Amniotic epithelial cell (primary cell): ENCODE measurements around the gene UBE2L5.

Experiments used
- DNase-seq: peaks from one replicate; pipeline ENCODE4 v3.0.0-alpha.2; 2010; ENCODE audit warnings: low read depth

Gene UBE2L5

GRCh38 chr13:30422054-30422839 is at the start of gene UBE2L5:
Gene UBE2L5 (plus strand): TSS chr13:30422493. CDS start chr13:30427991, 5,498 bp downstream.
- DNase-seq: peak; percentile 84

DNA sequence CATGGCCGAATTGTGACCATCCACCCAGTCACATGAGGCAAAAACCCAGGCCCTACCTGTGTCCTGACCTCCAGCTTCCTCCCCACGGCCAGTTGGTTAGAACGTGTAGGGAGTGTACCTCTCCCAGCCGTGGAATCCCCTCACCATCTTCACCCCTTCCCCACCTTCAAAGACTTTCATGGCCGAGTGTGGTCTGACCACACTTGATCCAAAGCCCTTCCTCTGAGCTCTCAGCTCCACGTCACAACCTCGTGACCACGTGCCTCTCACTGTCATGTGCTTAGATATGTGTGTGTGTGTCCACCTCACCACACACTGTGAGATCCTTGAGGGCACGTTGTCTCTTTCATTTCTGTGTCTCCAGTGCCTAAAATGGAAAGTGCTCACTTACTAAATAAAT is 48.6 kb upstream of the UBE2L5 start:
- DNase-seq: no peak

- no peak for DNase-seq
Observed at GRCh38 chr13:30375265-30375835, 46.9 kb upstream of the UBE2L5 start.

DNA sequence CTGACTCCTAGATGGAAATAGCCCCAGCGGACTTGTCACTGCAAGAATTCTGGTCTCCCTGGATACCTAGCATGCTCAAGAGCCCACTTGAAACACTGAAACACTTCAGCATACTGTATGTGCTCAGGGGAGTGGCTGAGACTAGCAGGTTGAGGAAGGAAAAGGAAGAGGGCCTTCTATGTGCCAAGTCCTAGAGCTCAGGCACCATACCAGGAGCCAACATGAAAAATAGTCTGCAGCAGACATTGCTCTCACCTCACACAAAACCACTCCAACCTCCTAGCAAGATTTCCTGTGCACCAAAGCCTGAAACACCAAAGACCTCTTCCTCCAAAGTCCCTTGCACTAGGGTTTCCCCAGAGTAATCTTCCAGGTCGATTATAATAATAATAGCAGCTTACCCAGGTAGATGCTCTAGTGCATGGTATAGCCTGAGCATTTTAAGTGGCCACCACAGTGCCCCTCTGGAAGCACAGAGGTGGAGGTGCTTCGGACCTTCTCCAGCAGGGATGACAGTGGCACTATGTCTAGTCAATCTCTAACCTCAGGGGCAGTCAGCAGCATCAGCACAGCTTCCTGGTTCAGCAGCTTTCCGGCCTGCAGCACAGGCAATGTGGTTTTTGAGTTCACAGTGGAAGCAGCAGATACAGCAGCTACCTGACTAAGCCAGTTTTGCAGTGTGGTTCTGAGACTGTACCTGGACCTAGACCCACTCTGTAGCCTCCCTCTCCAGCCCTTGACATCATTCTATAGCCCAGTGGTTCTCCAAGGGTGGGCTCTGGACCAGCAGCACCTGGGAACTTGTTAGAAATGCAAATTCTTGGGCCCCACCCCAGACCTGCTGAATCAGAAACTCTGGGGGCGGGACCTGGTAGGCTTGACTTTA is 45.6 kb upstream of the UBE2L5 start:
- DNase-seq: no peak

DNA sequence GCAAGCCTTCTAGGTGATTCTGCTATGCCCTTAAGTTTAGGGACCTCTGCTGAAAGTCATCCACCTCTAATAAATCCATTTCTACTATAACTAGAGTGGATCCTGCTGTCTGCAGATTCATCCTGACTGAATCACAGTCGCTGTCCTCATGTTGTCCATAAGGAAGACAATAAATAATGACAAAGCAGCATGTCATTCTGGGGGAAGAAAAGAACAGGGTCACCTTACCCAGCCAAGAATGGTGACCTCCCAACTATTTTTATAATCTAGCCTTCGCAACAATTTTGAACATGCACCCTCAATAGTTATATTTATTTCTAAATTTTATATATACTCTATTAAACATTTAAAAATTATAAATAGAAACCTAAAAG is 45.0 kb upstream of the UBE2L5 start:
- no peak for DNase-seq

DNA sequence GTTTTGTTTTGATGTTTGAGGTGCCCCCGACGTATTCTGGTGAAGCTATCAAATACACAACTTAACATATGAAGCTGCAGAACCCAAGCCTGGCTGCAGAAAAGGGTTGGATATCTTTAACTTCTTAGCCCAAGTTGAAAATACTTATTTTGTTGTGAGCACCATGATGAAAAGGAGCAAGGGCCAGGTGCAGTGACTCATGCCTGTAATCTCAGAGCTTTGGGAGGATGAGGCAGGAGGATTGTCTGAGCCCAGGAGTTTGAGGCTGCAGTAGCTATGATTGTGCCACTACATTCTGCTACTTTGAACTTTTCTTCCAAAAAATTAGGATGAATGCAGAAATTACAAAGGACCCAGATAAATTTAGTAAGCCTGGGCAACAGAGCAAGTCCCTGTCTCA is 44.1 kb upstream of the UBE2L5 start:
- DNase-seq: no peak

DNA sequence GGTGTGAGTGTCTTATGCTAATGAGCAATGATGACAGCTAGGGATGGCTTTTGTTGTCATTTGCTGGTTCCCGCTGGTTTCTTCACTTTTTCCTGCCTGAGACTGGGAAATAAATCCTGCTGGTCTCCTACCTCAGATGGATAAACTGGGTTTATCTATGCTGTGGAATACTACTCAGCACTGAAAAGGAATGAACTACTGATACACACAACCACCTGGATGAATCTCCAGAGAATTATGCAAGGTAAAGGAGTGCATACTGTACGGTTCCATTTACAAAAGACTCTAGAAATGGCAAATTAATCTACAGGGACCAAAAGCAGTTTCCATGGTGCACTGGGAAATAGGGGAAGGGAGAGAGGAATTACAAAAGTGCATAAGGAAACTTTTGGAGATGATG is 41.2 kb upstream of the UBE2L5 start:
- no peak for DNase-seq

DNA sequence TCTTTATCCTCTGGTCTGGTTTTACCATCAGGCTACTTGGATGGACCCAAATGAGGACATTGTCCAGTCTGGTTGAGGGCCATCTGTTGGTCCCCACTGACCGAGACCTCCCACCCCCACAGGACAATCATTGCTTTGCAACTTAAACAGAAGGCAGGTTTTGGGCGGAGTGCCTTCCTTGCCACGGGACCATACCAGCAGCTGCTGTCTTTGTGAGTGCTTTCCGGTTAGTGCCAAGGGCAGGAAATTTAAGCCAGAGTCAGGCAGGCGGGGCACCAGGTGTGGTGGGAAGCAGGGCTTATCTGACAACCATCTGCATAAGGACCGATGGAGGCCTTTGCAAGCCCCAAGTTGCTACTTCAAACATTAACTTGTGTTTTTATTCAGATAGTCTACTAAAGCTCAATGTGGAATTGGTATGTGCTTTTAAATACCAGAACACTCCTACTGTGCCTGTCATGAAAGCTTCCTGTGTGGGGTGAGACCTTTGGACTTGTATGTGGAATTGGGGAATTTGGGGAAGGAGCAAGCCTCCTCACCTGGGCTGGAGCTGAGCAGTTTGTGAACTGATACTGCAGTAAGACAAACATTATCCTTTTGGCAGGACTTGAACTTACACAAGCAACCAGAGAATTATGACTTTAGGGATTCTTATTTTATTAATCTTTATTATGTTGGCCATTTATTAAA is 39.3 kb upstream of the UBE2L5 start:
- DNase-seq: no peak

GRCh38 chr13:30388406-30389283 is 33.6 kb upstream of the UBE2L5 start:
- peak; percentile 83 for DNase-seq

GRCh38 chr13:30391956-30392680 is 30.2 kb upstream of the UBE2L5 start:
- no peak for DNase-seq

DNA sequence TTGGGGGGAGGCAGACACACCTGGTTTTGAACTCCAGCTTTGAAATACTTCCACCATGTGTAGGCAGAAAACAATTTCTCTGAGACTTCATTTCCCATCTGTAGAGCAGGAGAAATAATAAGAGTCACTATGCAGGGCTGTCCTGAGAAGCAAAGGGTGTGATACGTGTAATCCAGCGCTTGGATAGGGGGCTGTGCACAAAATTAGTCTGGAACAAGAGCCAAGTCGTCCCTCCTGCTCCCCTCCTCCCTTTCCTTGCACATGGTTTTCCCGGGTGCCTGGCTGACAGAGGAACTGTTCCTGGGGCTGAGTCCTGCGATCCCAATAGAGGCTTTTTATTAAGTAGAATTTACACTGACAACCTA is 29.6 kb upstream of the UBE2L5 start:
- DNase-seq: no peak

DNA sequence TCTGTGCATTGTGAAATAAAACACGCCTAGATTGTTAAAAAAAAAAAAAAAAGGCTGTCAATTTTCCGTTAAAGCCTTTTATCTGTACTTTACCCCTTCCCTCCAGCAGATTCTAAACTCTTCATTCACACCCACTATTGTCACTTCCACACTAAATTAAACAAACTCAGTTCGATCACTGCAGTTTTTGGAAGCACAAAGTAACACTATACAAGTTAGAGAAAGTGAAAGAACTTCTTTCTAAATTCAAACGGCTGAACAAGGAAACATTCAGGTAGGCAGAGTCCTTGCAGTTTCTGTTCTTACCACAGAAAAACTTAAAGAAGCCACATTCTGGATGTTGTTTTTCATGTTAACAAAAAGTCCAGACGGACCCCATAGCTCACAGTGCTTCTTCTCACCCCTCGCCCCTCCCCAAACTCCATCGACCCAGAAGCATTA is 27.5 kb upstream of the UBE2L5 start:
- peak; percentile 17 for DNase-seq

- DNase-seq: peak; percentile 99
Observed at GRCh38 chr13:30395192-30396158, 26.8 kb upstream of the UBE2L5 start.

- DNase-seq: peak; percentile 31
Observed at GRCh38 chr13:30396434-30397075, 25.7 kb upstream of the UBE2L5 start.

GRCh38 chr13:30398601-30399072 is 23.7 kb upstream of the UBE2L5 start:
- DNase-seq: no peak

GRCh38 chr13:30400376-30400775 is 21.9 kb upstream of the UBE2L5 start:
- no peak for DNase-seq

DNA sequence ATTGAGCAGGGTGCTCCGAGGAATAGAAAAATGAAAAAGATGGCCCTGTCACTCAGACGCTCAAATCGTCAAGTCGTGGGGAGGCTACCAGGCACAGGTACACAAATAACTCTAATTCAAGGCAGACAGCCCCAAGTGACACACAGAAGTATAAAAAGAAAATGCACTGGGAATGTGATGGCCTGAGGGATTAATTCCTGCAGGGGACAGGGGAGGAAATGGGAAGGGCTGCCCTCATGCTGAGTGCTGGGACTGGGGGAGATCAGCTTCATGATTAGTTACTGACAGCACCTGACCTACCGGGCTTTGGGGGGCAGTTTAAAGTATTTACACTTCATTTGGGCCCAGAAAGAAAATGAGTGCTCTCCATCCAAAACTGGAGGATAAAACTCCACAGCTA is 20.9 kb upstream of the UBE2L5 start:
- DNase-seq: no peak

DNA sequence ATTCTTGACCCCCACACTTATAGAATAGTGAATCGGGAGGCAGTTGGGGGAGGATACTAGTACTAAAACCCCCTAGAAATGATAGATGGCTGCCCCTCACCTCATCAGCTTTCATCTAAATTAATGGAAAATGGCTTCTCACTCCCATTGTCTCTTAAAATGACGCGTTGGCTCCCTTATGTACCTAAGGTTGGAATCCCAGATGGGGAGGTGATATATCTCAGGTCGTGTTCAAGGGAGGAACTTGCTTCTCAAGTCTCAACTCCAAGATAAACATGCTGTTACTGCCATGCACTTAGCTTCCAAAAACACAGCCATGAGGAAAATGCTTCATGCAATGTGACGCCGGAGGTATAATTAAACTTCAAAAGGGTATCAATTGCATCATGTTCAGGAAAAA is 18.8 kb upstream of the UBE2L5 start:
- no peak for DNase-seq

DNA sequence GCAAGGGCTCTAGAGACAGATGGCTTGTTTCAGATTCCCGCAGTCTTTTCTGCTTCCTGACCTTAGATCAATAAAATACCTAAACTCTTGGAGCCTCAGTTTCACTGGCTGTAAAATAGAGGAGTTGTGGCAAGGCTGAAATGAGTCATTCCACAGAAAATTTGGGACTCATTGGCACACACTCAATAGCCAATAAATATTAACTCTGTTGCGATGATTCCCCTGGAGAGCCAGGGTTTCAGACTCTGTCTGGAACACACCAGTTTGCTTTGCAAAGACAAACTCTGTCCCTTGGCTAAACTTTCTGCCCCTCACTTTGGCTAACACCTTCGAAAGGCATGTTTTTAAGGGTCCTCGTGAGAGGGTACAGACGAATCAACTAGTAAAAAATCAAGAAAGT is 18.1 kb upstream of the UBE2L5 start:
- no peak for DNase-seq
